HPDE6-E6E7 (cell line): ENCODE results near the gene C4BPA.

Experiments used
- DNase-seq: peaks from one replicate; pipeline ENCODE4 v3.0.0; 2011; ENCODE audit warnings: missing footprints; ENCODE audit errors: extremely low spot score

Gene C4BPA

GRCh38 chr1:207191061-207191460 lies 87.0 kb downstream of the C4BPA start:
- DNase-seq, result no peak

DNA sequence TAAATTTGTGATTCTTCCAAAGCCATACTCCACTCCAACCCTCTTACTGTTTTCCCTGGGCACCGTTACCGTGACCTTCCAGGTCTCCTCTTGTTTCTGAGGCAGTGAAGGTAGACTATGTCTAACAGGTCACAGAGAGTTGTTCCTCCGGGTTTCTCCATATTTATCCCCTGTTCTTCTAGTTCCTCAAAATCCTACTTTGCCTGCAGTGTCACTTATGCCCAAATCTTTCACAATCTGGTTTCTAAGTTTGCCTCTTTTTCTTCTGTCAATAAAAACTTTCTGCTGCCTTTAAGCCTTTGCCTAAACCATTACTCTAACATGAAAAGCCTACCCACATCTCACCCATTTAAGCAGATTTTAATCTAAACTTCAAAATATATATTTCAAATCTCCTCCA lies 87.7 kb downstream of the C4BPA start:
- no peak for DNase-seq

GRCh38 chr1:207194197-207194596 lies 90.2 kb downstream of the C4BPA start:
- DNase-seq, result no peak
